Stomach (tissue), 4 donors: ENCODE measurements around the gene KRT76.
"Not testable (repeated sequence)": the region's sequence is repeated elsewhere in the genome, so short reads cannot be mapped to it uniquely, and the experiment has no call there.

Experiments used
- CTCF ChIP-seq, 7 experiments: fragments of 450-650 bp in 4 of 7; fragments of 200-600 bp in 3 of 7; sonication (generic) in 3 of 7; IDR thresholded peaks; one replicate each; pipeline ENCODE4 v1.5.1; 2016 to 2019; ENCODE audit warnings: antibody characterized with exemption in 7 of 7, control low read depth in 2 of 7, mild to moderate bottlenecking in 1 of 7
- EP300 ChIP-seq: sonication (generic); formaldehyde crosslinking; IDR thresholded peaks from one replicate; pipeline ENCODE4 v1.6.1; 2017; ENCODE audit warnings: antibody characterized with exemption
- POLR2A ChIP-seq, 4 donors: fragments of 450-650 bp; IDR thresholded peaks; one replicate each; pipeline ENCODE4 v1.6.1; 2016; ENCODE audit warnings: antibody characterized with exemption in 4 of 4, control low read depth in 2 of 4, mild to moderate bottlenecking in 1 of 4, moderate library complexity in 1 of 4

GRCh38 chr12:52761218-52761617, 15.9 kb downstream of the KRT76 start:
- not testable (repeated sequence) for TF ChIP-seq CTCF (IDR thresholded peaks at IDR 0.05); EP300; POLR2A (IDR thresholded peaks at IDR 0.05)
